Retinal pigment epithelial cell (primary cell): ENCODE measurements around the gene PRR7.
"Not testable (repeated sequence)": the region's sequence is repeated elsewhere in the genome, so short reads cannot be mapped to it uniquely, and the experiment has no call there.

Experiments
- DNase-seq: peaks from one replicate; pipeline ENCODE4 v3.0.0-alpha.2; 2010; ENCODE audit warnings: low read depth
- H3K4me3 ChIP-seq: 2 replicates; pipeline ENCODE4 v1.5.1; 2011; ENCODE audit warnings: mild to moderate bottlenecking, low read length, control low read depth, moderate library complexity
- CTCF ChIP-seq: conservative IDR thresholded peaks from 2 replicates; pipeline ENCODE4 v1.5.1; 2011; ENCODE audit warnings: low read depth, low read length, control low read depth, inconsistent platforms

PRR7 gene

GRCh38 chr5:177478711-177479646 is 32.4 kb downstream of the PRR7 start:
- no peak for DNase-seq
- H3K4me3 ChIP-seq = no peak overlapping the region
- no peak for TF ChIP-seq CTCF

GRCh38 chr5:177479774-177480173 is 33.2 kb downstream of the PRR7 start:
- no peak for DNase-seq
- TF ChIP-seq CTCF = no peak
- no peak overlapping the region for H3K4me3 ChIP-seq

GRCh38 chr5:177482359-177482795 is 35.8 kb downstream of the PRR7 start:
- no peak overlapping the region for H3K4me3 ChIP-seq
- no peak for TF ChIP-seq CTCF
- no peak for DNase-seq

GRCh38 chr5:177483042-177483441 is 36.4 kb downstream of the PRR7 start:
- TF ChIP-seq CTCF = no peak
- H3K4me3 ChIP-seq = no peak overlapping the region
- DNase-seq = no peak

GRCh38 chr5:177483994-177484901 is 37.6 kb downstream of the PRR7 start:
- H3K4me3 ChIP-seq = no peak overlapping the region
- no peak for TF ChIP-seq CTCF
- no peak for DNase-seq

- DNase-seq = no peak
- H3K4me3 ChIP-seq = no peak overlapping the region
- TF ChIP-seq CTCF = no peak
Measured at GRCh38 chr5:177484902-177485549, 38.4 kb downstream of the PRR7 start.

- not testable (repeated sequence) for DNase-seq
Measured at GRCh38 chr5:177485753-177486152, 39.1 kb downstream of the PRR7 start.

More at GRCh38 chr5:177485753-177486152, 39.1 kb downstream of the PRR7 start:
- H3K4me3 ChIP-seq = not testable (repeated sequence)
